GM18517 (cell line): Measurements from ENCODE around the gene COTL1.
"Not testable (repeated sequence)": the region's sequence is repeated elsewhere in the genome, so short reads cannot be mapped to it uniquely, and the experiment has no call there.

Experiments
- ATAC-seq: cut with Tn5 transposase; IDR thresholded peaks from one replicate; pipeline ENCODE4 v1.9.1; 2021; ENCODE audit warnings: mild to moderate bottlenecking, moderate library complexity; ENCODE audit not compliant: unreplicated experiment

The COTL1 gene

DNA sequence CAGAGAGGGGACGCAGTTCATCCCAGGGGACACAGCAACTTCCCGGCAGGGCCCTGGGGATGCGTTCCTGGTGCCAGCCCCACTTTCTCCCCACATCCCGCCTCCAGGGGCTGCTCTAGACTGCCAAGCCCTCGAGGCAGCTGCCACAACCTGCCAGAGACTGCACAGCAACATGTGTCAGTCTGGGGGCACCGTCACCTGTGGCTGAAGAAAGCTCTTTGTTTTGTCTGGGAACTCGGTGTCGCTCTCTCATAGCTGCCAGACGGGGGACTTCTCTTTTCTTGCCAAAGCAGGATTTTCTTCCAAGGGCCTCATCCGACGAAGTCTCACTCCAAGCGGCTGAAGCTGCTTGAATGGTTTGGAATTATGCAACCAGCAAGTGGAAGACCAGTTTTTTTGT is 43.7 kb downstream of the COTL1 start:
- ATAC-seq = no peak

DNA sequence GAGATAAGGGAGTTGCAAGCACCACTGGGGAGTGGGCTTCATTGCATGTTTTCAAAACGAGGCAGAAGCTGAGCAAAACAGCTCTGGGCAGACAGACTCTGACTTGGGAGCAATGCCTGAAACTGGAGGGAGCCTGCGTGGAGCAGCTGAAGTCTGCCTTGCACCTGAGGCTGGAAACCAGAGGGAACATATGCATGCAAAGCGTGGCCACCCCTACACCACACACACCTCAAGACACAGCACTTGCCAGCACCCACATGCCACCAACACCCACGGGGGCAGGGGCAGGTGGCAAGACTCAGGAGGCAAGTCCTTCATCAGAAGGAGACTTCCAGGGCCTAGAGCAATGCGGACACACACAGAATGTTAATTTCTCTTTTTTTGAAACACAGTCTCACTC is 45.8 kb downstream of the COTL1 start:
- ATAC-seq = no peak

DNA sequence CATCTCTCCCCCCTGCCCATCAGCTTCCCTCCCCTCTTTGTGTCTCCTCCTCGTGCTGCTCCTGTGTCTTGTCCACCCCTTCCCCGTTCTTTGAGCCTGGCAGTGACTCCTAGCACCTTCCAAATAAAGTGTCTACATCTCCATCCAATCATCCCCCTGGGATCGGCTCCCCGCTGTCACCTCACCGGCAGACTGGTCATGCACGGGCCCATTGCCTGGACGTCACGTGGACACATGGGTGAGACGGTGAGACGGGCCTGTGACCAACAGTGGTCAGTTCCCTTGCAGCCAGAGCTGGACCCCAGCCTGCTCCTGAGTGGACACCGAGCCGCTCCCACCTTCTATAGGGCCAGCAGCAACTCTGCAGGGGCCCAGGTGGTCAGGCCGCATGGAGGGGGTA is 46.4 kb downstream of the COTL1 start:
- ATAC-seq = no peak

DNA sequence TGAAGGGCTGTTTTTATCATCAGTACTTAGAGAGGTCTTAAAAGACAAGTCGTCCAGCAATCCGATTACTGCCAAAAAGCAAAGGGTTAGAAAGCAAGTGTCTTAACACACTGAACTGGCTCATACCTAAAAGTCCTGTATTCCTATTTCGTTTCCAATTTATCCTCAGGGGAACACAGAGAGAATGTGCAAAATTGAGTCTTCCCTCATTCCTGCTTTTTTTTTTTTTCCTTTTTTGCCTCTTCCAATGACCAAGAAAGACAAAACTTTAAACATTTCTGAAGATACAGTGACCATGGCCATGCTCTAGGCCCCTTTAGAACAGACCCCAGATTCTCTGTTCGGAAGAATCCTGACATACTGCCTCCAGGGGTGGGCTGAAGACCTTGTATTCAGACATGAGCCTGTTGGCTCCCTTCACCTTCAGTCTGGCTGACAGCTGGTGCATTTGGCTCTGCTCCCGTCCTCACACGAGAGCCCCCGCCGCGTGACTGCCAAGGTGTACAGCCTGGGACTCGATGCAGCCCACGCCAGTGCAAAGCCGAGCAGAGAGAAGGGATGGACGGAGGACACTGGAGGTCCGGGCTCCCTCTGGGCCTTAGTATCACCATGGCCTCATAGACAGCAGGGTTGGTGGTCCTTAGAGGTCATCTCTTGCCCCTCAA is 47.0 kb downstream of the COTL1 start:
- no peak for ATAC-seq

DNA sequence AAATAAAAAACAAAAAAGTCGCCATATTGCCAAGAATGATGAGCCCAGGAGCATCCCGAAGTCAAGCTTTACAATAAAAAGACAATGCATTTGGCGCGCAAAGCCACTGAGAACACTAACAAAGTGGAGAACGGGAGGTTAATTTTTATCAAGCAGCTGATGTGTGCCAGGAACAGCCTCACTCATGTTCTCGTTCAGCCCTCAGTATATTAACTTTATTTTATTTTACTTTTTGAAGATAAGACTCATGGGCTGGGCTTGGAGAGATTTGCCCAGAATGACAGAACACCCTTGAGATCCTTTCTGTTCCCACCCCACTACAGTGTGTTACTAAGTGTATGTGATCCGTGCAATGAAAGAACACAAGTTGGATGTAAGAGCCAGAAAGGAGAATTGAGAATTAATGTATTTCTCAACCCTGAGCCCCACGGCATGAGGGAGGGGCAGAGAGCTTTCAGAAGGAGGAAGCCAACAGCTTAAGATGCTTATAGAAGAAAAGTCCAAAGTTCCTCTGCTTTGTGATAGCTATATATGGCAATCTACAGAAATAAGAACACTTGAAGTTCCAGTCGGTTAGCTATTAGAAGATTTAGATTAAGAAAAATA is 48.4 kb downstream of the COTL1 start:
- no peak for ATAC-seq

DNA sequence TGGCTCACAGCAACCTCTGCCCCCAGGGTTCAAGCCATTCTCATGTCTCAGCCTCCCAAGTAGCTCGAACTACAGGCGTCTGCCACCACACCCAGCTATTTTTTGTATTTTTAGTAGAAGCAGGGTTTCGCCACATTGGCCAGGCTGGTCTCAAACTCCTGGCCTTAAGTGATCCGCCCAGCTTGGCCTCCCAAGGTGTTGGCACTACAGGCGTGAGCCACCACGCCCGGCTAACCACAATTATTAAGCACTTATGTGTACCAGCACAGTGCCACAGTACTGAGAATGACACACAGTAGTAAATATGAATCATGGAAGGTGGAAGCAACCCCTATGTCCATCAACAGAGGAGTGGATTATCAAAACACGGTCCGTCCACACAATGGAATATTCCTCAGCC is 49.8 kb downstream of the COTL1 start:
- no peak for ATAC-seq

DNA sequence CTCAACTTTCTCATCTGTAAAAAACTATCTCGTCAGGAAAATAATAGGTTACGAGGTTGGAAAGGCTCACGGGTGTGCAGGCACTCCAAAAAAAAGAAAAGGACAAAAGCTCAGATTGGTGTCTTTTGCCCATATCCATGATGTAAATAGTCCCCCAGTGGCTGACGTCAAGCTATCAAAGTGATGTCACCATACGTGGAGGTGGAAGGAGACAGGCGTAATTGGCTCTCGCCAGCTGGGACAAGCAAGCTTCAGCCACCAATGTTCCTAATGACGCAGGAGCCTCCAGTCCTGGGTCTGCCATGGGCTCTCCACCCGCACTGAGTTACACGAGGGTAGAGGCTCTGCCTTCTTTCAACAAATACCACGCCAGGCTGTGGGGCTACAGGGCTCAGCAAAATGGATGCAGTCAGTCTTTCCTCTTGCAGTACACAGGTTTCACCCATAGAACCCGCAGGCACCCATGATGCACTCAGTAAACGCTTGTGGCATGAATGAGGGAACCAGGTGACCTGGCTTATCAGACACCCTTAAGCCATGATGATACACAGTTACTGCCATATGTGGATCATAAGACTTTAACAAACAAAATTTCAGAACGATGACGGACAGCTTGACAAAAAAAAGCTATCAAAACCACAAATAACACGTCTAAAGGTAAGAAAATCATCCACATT is 50.5 kb downstream of the COTL1 start:
- ATAC-seq = no peak

DNA sequence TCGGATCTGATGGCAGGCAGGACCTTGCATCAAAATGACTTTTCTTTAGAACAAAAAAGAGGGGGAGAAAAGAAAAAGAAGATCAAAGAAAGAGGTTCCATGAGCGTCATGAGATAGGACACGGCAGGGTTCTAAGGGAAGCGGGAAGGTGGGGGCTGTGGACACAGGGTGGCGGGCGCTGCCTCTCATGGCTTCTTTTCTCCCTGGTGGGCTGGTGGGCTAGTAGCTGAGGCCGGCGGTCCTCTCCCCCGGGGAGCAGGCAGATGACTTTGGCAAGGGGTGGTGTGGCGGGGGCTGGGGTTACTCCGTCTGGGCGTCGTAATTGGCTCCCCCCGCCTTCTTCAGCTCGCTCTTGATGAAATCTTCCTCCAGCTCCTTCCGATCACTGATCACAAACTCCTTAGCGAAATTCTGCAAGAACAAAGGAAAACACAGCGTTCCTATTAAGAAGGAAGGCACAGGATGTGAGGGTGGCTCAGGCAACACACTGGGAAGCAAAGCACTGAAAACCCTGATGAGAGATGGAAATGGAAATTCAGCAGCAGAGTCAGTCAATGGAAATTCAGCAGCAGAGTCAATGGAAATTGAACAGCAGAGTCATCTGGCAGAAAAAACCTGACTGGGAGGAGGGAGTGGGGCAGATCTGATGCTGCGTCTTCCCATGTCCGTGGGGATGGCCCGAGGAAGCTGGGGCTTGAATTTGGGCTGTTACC is 51.2 kb downstream of the COTL1 start:
- no peak for ATAC-seq

DNA sequence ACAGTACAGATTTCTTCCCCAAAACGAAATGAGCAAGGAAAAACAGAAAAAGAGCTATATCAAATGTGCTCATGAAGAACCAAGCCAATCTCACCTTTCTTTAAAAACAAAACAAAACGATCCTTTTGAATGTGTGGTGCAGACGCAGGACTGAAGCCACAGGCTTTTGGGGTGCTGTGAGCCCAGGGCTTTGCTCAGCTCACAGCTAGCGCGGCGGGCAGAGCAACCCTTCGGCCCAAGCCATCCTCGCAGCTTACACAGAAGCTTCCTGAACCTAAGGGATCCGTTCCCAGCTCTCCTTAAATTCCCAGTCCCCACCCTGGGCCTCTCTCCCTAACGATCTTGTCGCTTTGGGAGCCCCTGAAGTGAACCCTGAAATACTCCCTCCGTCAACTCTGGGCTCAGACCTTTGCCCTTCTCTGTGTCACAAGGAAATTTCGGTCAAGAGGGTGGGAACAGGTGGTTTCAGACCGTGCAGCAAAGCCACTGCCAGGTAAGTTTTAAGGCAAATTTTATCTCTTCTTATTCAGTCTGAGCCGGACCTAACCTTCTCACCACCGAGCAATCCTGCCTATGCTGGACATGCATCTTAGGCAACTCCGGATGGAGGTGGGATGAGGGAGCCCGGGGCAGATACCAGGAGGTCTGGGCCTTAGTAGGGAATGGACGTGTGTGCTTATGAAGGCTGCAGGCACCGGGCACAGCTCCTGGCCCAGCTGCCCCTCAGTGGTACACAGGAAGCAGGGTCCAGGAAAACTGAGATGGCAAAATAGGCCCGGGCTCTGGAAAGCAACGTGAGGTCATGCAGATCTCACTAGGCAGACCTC is 52.0 kb downstream of the COTL1 start:
- ATAC-seq = no peak

DNA sequence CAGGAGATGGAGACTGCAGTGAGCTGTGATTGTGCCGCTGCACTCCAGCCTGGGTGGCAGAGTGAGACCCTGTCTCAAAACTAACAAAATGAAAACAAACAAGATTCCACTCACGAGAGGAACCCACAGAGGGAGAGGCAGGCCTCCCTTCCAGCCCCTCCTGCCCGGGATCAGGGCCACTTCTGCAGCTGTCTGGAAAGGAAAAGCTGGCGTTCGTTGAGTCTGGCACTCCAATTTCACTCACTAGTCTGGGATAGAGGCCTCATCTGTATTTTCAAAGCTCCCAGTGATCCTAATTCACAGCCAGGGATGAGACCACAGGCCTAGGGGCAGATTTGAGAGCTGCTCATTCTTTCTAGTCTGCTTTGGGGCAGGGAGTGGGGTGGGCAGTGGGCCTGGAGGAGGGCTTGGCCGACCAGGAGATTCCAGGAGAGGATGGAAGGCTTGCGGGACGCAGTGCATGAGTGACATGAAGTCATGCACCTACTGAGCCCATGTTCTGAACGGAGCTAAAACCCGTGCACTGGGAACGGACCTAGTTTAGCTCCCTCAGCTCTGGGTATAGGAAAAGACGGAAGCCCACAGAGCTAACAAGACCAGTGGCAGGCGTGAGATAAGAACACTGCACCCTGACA is 54.0 kb downstream of the COTL1 start:
- ATAC-seq = no peak

DNA sequence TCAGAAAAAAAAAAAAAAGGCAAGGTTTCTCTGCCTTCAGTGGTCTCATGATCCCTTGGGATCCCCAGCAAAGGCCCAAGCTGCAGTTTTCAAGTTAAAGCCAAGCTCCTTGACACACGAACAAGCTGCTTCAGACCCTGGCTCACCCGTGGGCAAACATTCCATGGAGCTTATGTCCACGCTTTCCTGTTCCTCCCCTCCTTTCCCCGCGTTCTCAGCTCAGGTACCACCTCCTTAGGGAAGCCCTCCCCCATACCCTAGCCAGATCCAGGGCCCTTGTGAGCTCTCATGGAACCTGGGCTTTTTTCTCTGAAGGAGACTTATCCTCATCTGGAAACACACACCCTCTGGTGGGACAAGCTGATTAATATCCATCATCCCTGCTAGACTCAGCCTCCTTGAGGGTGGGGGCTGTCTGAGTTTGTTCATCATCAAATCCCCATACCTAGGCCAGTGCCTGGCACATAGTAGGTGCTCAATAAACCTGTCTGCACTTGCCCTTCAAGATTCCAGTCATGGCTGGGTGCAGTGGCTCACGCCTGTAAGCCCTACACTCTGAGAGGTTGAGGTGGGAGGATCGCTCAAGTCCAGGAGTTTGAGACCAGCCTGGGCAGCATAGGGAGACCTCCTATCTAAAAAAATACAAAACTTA is 54.7 kb downstream of the COTL1 start:
- ATAC-seq = no peak

DNA sequence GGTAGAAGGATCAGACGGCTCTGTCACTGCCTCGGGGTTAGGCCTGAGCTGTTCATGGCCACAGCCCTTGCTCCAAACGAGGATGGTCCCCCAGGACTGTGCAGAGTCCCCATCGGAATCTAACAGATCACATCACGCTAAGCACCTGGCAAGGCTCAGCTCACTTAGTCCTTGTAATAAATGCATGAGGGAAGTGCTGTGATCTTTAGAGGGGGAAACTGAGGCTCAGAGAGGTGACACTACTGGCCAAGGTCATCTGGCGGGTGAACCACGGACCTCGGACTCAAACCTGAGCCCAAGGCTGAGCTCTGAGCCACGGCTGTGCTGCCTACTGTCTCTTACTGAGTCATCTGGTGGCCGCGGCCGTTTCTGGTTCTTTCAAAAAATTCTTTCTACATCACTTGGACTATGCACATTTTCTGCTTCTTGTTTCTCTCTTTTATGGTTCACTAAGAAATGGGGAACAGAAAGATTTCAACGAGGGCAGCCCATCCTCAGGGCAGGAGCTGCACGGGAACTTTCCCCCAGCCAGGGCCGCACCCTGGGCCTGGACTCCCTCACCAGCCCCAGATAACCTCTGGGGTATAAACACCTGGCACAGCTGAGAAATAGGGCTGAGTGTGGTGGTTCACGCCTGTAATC is 55.6 kb downstream of the COTL1 start:
- no peak for ATAC-seq

DNA sequence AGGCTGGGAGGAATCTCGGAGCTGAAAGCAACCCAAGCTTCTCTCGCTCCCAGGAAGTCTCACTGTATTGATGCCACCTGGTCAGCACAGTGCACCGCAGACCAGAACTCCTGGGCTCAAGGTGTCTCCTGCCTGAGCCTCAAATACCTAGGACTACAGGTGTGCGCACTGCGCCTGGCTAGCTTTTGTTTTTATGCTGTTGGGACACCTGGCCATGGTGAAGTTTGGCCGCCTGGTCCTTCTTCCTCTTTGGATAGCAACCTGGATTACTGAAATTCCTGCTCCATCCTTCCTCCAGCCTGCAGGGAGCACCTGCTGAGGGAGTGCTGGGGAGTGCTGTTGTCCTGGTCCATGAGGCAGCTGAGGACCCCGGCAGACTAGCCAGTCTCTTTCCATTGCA is 56.6 kb downstream of the COTL1 start:
- no peak for ATAC-seq

DNA sequence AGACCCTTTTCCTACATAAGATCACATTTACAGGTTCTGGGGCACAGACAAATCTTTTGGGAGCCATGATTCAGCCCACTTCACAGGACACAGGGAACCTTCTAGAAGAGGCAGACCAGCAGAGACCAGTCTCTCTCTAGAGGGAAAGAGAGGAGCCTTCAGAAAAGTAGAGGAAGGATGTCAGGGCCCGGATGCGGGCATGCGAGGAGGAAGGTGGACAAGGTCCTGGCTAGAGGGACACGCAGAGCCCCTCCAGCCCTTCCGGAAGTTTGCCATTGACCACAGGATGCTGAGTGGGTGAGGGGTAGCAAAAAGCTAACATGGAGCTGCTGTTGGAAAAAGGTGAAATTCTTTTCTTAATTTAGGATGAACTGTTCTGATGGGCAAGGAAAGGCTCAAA is 57.6 kb downstream of the COTL1 start:
- ATAC-seq = no peak

DNA sequence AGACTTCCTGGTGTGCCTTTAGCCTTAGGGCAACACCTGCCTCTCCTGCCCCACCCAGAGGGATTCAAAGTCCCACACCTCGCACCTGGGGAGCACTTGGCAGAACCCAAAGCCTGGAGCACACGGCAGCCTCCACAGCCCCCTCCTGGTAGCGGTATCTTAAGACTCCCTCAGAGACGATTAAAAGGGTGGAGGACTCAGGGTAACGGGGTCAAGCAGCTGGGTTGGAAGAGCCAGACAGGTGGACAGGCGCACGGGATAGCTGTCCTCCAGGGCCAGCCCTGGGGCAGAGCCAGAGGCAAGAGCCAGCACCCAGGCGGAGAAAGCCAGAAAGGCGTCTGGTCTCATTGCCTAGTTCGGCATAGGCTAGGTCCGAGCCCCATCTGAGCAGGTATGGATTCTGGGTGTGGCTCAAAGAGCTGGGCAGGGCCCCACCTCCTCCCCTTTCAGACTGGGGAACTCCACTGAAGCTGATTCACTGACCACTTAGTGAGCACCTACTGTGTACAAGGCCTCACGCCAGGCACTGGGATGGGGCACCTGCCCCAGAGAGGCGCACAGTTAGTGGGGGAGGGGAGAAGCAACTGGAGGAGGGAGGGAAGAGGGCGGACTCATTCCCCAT is 58.5 kb downstream of the COTL1 start:
- ATAC-seq = no peak

DNA sequence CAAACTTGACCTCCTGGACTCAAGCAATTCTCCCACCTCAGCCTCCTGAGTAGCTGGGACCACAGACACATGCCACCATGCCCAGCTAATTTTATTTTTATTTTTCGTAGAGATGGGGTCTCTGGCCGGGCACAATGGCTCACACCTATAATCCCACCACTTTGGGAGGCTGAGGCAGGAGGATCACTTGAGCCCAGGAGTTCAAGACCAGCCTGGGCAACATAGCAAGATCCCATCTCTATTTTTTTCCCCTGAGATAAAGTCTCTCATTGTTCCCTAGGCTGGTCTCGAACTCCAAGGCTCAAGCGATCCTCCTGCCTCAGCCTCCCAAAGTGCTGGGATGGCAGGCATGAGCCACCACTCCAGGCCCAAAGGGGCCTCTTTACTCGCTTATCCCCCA is 59.0 kb downstream of the COTL1 start:
- ATAC-seq = not testable (repeated sequence)

DNA sequence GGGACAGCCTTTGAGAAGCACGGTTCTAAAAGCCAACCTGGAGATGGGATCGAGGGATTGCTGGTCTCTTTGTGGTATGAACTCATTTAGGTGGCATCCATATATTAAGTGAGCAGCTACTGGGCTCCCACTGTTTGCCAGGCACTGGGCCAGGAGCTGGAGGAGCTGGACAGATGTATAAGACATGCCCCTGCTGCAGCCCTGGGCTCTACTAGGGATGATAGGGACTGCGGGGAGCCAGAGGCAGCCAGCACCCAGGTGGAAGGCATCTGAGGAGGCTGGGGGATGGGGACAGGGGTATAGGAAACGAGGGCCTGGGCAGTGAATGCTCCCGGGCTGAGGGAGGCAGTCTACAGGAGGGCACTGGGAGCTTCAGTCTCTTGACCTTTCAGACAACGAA is 60.4 kb downstream of the COTL1 start:
- ATAC-seq = no peak

DNA sequence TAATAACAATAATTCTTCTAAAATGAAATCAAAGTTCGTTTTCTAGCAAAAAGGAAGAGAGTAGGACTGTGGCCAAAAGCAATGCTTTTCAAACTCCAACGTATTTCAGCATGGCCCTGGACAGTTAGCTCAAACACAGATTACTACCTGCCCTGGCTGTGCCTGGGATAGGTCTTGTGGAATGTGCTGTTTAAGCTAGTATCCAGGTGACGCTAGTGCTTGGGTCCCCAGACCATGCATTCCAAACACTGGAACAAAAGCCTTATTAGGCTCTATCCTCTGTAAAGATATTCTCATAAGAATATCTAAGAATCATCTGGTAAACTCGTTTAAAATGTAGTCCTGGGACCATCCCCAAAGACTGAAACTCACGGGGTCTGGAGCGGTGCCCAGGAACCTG is 60.8 kb downstream of the COTL1 start:
- no peak for ATAC-seq
